ENCODE measurements around the gene AGPS. TPM values are rescaled to one million over a fixed set of nuclear protein-coding genes. Genes with fewer than 3 reads are reported as not detected.
"Not testable (repeated sequence)": the region's sequence is repeated elsewhere in the genome, so short reads cannot be mapped to it uniquely, and the experiment has no call there.

AGPS gene
- total and polyA plus RNA-seq, 8 donors: 25.0 to 50.2 (median 30.1) TPM

DNA sequence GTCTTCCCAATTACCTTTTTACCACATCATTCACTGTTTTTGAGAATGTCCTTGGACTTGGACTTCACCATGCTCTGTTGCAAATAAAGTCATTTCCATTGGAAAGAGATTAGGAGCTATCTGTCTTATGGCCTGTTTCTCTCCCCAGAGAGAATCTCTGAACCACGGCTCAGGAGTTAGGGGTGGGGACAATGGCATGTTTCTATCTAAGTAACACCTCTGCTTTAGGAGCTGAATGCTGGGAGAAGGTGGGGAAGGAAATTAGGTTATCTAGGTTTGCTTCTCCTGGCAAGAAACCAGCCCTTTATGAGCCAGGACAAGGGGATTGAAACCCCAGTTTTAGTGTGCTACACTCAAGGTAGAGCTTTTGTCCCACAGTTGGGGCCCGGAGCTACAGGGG, 86.3 kb downstream of the AGPS start:
- H3K36me3 ChIP-seq: peaks cover 0 to 37% of the 10 kb centered on the region in 2 donors
- no peak overlapping the region for H3K4me3 ChIP-seq
- H3K4me1 ChIP-seq: no peaks in the 10 kb centered on the region
- intact Hi-C loops (cut with DNase I): no loop called here
- no peaks in the 10 kb centered on the region for H3K27me3 ChIP-seq
- H3K9me3 ChIP-seq: peaks cover 0 to 2% of the 10 kb centered on the region in 2 donors
- TF ChIP-seq, protein P1, sequence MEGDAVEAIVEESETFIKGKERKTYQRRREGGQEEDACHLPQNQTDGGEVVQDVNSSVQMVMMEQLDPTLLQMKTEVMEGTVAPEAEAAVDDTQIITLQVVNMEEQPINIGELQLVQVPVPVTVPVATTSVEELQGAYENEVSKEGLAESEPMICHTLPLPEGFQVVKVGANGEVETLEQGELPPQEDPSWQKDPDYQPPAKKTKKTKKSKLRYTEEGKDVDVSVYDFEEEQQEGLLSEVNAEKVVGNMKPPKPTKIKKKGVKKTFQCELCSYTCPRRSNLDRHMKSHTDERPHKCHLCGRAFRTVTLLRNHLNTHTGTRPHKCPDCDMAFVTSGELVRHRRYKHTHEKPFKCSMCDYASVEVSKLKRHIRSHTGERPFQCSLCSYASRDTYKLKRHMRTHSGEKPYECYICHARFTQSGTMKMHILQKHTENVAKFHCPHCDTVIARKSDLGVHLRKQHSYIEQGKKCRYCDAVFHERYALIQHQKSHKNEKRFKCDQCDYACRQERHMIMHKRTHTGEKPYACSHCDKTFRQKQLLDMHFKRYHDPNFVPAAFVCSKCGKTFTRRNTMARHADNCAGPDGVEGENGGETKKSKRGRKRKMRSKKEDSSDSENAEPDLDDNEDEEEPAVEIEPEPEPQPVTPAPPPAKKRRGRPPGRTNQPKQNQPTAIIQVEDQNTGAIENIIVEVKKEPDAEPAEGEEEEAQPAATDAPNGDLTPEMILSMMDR (IDR thresholded peaks at IDR 0.05): no peak
- ATAC-seq: no peak
- DNase-seq: no peak
- no peak overlapping the region for H3K27ac ChIP-seq

DNA sequence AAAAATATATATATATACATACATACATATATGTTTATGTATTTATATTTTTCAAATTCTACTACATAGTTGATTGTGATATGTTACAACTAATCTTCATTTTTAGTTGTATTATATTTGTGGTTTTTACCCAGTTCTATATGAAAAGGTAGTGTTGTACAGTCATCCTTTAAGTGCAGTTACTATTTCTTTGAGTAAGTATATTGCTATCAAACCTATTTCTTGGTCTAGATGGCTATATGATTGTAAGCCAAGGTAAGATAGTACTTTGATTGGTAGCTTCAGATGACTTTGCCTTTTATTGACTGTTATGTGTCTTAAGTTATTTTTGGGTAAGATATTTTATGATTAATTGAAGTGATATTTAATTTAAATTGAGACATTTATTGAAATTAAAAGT, 89.6 kb downstream of the AGPS start:
- no peaks in the 10 kb centered on the region for H3K4me1 ChIP-seq
- TF ChIP-seq, protein P1 (IDR thresholded peaks at IDR 0.05): no peak
- H3K27me3 ChIP-seq: no peaks in the 10 kb centered on the region
- H3K4me3 ChIP-seq: no peak overlapping the region
- intact Hi-C loops (cut with DNase I): loop anchor here in 1 of 2 donors (10.0 kb wide), 1 partner anchor 243 kb away; no protein-coding TSS in a partner anchor
- ATAC-seq (no peak), DNase-seq (no peak)
- no peak overlapping the region for H3K27ac ChIP-seq
- peaks cover 0 to 2% of the 10 kb centered on the region in 2 donors for H3K9me3 ChIP-seq
- H3K36me3 ChIP-seq: peaks cover 0 to 46% of the 10 kb centered on the region in 2 donors

DNA sequence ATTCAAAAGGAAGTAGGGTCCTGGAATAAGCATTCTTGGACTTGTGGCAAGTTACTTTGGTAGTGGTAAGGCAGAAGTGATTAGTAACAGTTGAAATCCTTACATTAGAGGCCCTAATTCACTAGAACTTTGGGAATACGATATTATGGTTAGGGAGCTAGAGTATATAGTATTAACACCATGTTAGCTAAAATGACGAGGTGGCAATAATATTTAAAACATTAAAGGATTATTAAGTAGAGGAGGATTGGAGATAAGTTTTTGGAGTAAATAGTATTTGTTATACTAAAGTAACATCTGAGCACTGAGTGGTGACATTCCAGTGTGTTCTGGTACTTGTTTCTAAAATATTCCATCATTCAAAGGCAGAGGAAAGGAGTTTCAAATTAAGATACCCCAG, 91.0 kb downstream of the AGPS start:
- DNase-seq: no peak
- H3K9me3 ChIP-seq: no peaks in the 10 kb centered on the region
- TF ChIP-seq, protein P1 (IDR thresholded peaks at IDR 0.05): no peak
- intact Hi-C loops (cut with DNase I): loop anchor here in 1 of 2 donors (10.0 kb wide), 1 partner anchor 241 kb away; no protein-coding TSS in a partner anchor
- no peak for ATAC-seq
- no peaks in the 10 kb centered on the region for H3K4me1 ChIP-seq
- no peaks in the 10 kb centered on the region for H3K27me3 ChIP-seq
- H3K4me3 ChIP-seq: no peak overlapping the region
- H3K36me3 ChIP-seq: peaks cover 0 to 33% of the 10 kb centered on the region in 2 donors
- H3K27ac ChIP-seq: no peak overlapping the region

DNA sequence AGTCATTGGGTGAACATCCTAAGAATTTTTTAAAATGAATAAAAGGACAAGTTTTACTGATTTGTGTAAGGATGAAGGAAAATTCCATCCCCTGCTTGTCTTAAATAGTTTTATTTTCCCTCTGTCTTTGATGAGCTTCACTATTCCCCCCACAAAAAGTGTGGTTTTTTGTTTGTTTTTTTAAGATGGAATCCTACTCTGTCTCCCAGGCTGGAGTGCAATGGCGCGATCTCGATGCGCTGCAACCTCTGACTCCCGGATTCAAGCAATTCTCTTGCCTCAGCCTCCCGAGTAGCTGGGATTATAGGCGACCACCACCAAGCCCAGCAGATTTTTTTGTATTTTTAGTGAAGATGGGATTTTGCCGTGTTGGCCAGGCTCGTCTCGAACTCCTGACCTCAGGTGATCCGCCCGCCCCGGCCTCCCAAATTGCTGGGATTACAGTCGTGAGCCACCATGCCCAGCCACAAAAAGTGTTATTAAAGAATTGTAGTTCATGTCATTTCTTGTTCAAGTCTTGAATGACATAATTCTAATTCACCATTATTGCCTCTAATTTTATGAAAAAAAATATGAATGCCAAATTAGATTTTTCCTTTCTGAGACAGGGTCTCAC, 91.7 kb downstream of the AGPS start:
- intact Hi-C loops (cut with DNase I): loop anchor here in 1 of 2 donors (10.0 kb wide), 1 partner anchor 241 kb away; no protein-coding TSS in a partner anchor
- H3K9me3 ChIP-seq: no peaks in the 10 kb centered on the region

DNA sequence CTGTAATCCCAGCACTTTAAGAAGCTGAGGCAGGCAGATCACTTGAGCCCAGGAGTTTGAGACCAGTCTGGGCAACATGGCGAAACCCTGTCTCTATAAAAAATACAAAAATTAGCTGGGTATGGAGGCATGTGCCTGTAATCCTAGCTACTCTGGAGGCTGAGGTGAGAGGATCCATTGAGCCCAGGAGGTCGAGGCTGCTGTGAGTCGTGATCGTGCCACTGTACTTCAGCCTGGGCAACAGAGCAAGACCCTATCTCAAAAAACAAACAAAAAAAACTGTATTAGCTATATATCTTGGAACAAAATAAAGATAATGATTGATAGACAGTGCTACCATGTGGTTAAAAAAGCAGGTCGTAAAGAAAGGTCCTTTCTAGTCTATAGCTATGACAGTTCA, 93.1 kb downstream of the AGPS start:
- H3K4me1 ChIP-seq, DNase-seq, H3K4me3 ChIP-seq, H3K27me3 ChIP-seq, H3K9me3 ChIP-seq, H3K27ac ChIP-seq, ATAC-seq: not testable (repeated sequence)
- H3K36me3 ChIP-seq: peaks cover 0 to 19% of the 10 kb centered on the region in 2 donors
- intact Hi-C loops (cut with DNase I): loop anchor here in 1 of 2 donors (10.0 kb wide), 1 partner anchor 239 kb away; no protein-coding TSS in a partner anchor

More for the DNA sequence above, 91.7 kb downstream of the AGPS start:
- H3K27me3 ChIP-seq: no peaks in the 10 kb centered on the region
- H3K4me3 ChIP-seq: no peak overlapping the region
- H3K27ac ChIP-seq: no peak overlapping the region
- peaks cover 0 to 26% of the 10 kb centered on the region in 2 donors for H3K36me3 ChIP-seq
- ATAC-seq (no peak), DNase-seq (no peak)
- H3K4me1 ChIP-seq: no peaks in the 10 kb centered on the region
- TF ChIP-seq, protein P1 (IDR thresholded peaks at IDR 0.05): no peak

Data from left lung (tissue), 10 donors.